Body of pancreas (tissue), 4 donors: ENCODE measurements around the gene DNAJB6. TPM values are rescaled to one million over a fixed set of nuclear protein-coding genes. Genes with fewer than 3 reads are reported as not detected.

ENCODE experiments used
- ATAC-seq: fragments of 150-250 bp; one replicate; pipeline ENCODE4 v1.9.1; 2016
- DNase-seq, 4 donors: peaks; one replicate each; pipeline ENCODE4 v3.0.0-alpha.2; 2019
- H3K27ac ChIP-seq, 4 donors: fragments of 200-600 bp; sonication (generic); 1 replicate in 3 of 4; 2 replicates in 1 of 4; pipeline versions ENCODE4 v1.5.1 to v1.6.1; 2016 to 2019; ENCODE audit warnings: mild to moderate bottlenecking in 1 of 4, mixed read lengths in 1 of 4, moderate library complexity in 1 of 4
- H3K27me3 ChIP-seq, 2 donors: fragments of 200-600 bp; sonication (generic); one replicate each; pipeline ENCODE4 v1.6.0; 2016; ENCODE audit warnings: mild to moderate bottlenecking in 1 of 2
- H3K36me3 ChIP-seq, 2 donors: fragments of 200-600 bp; sonication (generic); replicated peaks in 1 of 2; 2 replicates each; pipeline ENCODE4 v1.5.1; 2016; ENCODE audit warnings: low read depth in 2 of 2; ENCODE audit not compliant: insufficient read depth in 1 of 2
- H3K4me1 ChIP-seq: fragments of 200-600 bp; sonication (generic); one replicate; pipeline ENCODE4 v1.6.0; 2016
- H3K4me3 ChIP-seq, 2 donors: fragments of 200-600 bp; sonication (generic); 1 replicate in 1 of 2; 2 replicates in 1 of 2; pipeline ENCODE4 v1.5.1; 2016 to 2019
- H3K9me3 ChIP-seq, 3 donors: fragments of 200-600 bp; sonication (generic); 1 replicate in 2 of 3; 2 replicates in 1 of 3; pipeline ENCODE4 v1.5.1; 2016
- CTCF ChIP-seq, 7 experiments: fragments of 450-650 bp in 4 of 7; fragments of 200-600 bp in 3 of 7; sonication (generic) in 3 of 7; IDR thresholded peaks; one replicate each; pipeline ENCODE4 v1.5.1; 2016 to 2019; ENCODE audit warnings: antibody characterized with exemption in 7 of 7
- POLR2A ChIP-seq, 3 donors: fragments of 450-650 bp; IDR thresholded peaks; one replicate each; pipeline ENCODE4 v1.6.1; 2016; ENCODE audit warnings: antibody characterized with exemption in 3 of 3, mild to moderate bottlenecking in 2 of 3
- WGBS, 2 donors: methylation state at CpG; one replicate each; pipeline ENCODE4 v1.1.5; 2017; 5-methylcytosine and 5-hydroxymethylcytosine counted together
- intact Hi-C: fragments of 100-400 bp; cut with DNase I; formaldehyde crosslinking; loops from one replicate; pipeline ENCODE4 v1.15.1; 2023
- total RNA-seq, 2 donors: library from RNA; depleted of rRNA; stranded (reverse); fragments of >200 nt; gene quantifications; one replicate each; pipeline ENCODE4 v1.1.0, GENCODE V29; 2016

Gene DNAJB6
- total RNA-seq, 2 donors from 2014 or later: 26.5 to 32.0 TPM

DNA sequence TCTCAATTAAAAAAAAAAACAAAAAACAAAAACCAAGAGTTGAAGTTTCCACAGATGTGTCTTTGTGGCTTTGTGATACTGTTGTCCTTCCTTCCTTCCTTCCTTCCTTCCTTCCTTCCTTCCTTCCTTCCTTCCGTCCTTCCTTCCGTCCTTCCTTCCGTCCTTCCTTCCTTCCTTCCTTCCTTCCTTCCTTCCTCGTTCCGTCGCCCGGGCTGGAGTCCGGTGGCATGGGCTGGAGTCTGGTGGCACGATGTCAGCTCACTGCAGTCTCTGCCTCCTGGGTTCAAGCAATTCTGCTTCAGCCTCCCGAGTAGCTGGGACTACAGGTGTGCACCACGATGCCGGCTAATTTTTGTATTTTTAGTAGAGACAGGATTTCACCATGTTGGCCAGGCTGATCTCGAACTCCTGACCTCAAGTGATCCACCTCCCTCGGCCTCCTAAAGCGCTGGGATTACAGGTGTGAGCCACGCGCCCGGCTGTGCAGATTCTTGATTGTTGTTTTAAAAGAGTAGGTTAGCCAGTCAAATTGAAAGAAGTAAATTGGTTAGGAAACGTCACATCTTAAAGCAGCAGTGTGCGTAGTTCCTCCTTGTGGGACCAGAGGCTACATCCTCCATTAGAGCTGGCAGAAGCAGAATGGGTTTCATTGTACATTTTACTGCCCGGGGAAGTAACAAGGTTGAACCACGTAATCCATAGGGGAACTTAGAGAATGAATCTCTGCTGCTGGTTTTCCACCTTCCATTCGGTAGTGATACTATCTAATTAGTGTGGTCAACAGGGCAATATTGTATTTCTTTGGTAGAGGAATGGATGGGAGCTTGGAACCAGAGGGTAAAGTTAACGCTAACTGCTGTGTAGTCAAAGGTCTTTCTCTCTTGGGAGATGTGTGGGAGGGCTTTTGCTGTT, 20.6 kb downstream of the DNAJB6 start:
- no peak for TF ChIP-seq POLR2A (IDR thresholded peaks at IDR 0.05)
- H3K4me1 ChIP-seq: peaks cover 47% of the 10 kb centered on the region
- H3K27me3 ChIP-seq: no peaks in the 10 kb centered on the region
- no peak overlapping the region for H3K27ac ChIP-seq
- DNase-seq (no peak), ATAC-seq (no peak)
- H3K9me3 ChIP-seq: no peaks in the 10 kb centered on the region
- 88 to 90% methylated on average over 15 to 16 of the region's 24 CpGs for WGBS, 2 donors
- intact Hi-C loops: no loop called here
- no peak overlapping the region for H3K4me3 ChIP-seq
- no peaks in the 10 kb centered on the region for H3K36me3 ChIP-seq

GRCh38 chr7:157358041-157358752, 21.4 kb downstream of the DNAJB6 start:
- ATAC-seq: no peak
- no peak overlapping the region for H3K4me3 ChIP-seq
- TF ChIP-seq CTCF (IDR thresholded peaks at IDR 0.05) (no peak), POLR2A (IDR thresholded peaks at IDR 0.05) (no peak)
- H3K27me3 ChIP-seq: no peaks in the 10 kb centered on the region
- no peak for DNase-seq
- 77 to 83% methylated on average over 13 of the region's 13 CpGs for WGBS, 2 donors
- no peak overlapping the region for H3K27ac ChIP-seq
- H3K36me3 ChIP-seq: peaks cover 0 to 2% of the 10 kb centered on the region in 2 donors
- H3K4me1 ChIP-seq: peaks cover 41% of the 10 kb centered on the region
- intact Hi-C loops: no loop called here
- no peaks in the 10 kb centered on the region for H3K9me3 ChIP-seq

DNA sequence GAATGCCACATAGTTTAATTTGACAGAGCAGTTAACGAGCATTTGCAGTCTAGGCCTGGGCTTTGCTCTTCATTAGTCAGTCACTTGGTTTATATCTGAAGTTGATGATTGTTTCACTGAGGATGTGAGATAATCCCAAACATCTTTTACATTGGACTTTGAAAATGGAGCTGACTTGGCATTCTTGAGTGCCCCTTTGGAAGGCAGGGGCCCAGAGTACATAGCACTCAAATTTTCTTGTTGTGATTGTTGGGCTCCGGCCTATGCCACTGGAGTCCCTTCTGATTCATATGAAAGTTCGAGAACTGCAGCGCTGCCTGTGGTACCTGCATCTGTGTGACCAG, 21.9 kb downstream of the DNAJB6 start:
- ATAC-seq: no peak
- Histone ChIP-seq H3K27ac (no peak overlapping the region), H3K36me3 (peaks cover 0 to 6% of the 10 kb centered on the region in 2 donors), H3K4me1 (peaks cover 36% of the 10 kb centered on the region), H3K4me3 (no peak overlapping the region), H3K27me3 (no peaks in the 10 kb centered on the region), H3K9me3 (no peaks in the 10 kb centered on the region)
- TF ChIP-seq POLR2A (IDR thresholded peaks at IDR 0.05) (no peak), CTCF (IDR thresholded peaks at IDR 0.05) (no peak)
- WGBS, 2 donors: 70 to 73% methylated on average over 4 of the region's 4 CpGs
- intact Hi-C loops: no loop called here
- no peak for DNase-seq

- H3K4me1 ChIP-seq: peaks cover 34% of the 10 kb centered on the region
- WGBS, 2 donors: 85 to 92% methylated on average over 5 of the region's 5 CpGs
Observed at GRCh38 chr7:157359581-157359980, 22.8 kb downstream of the DNAJB6 start.

More at GRCh38 chr7:157359581-157359980, 22.8 kb downstream of the DNAJB6 start:
- H3K27ac ChIP-seq: no peak overlapping the region
- ATAC-seq (no peak), DNase-seq (no peak)
- no peaks in the 10 kb centered on the region for H3K27me3 ChIP-seq
- intact Hi-C loops: no loop called here
- peaks cover 0 to 11% of the 10 kb centered on the region in 2 donors for H3K36me3 ChIP-seq
- no peaks in the 10 kb centered on the region for H3K9me3 ChIP-seq
- no peak overlapping the region for H3K4me3 ChIP-seq
- TF ChIP-seq CTCF (IDR thresholded peaks at IDR 0.05) (no peak), POLR2A (IDR thresholded peaks at IDR 0.05) (no peak)
